SK-N-DZ (cell line): ENCODE results near the gene SV2C.
A peak's percentile ranks its signal among the peaks of the same experiment; 100 is the strongest.

Experiments
- DNase-seq: peaks from one replicate; pipeline ENCODE4 v3.0.0-alpha.2; 2015; ENCODE audit warnings: low spot score

The SV2C gene

GRCh38 chr5:76379316-76379715, 296.1 kb downstream of the SV2C start:
- no peak for DNase-seq

- no peak for DNase-seq
Observed at GRCh38 chr5:76379855-76380254, 296.7 kb downstream of the SV2C start.

DNA sequence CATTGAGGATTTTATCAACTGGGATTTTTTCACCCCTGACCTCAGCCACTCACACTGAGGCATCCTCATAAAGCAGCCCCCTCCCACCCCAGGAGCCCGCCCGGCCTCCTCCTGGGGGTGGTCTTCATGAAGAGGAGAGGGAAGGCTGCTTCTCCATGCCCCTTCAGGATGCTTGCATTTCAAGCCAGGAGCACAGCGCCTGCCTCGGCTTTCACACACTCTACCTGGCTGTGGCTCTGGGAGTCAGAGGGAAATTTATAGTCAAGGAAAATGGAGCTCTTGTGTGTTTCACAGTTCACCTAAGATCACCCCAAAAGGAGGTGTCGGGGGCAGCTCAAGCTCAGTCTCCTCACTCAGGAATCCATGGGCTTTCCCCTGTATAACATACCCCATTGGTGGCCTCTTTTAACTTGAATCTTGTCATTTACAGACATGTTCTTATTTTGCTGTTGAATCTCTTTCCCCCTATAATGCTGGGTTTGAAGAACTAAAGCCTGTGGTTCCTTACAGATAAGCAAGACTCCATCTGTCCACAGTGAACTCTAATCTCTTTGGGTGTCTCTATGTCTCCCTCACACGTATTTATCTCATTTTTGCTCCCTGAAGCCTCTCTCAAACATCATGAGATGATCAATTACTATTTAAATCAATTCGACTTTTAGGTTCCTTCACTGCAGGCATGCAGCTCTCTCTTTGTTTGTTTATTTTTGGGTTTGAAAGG, 297.3 kb downstream of the SV2C start:
- no peak for DNase-seq

DNA sequence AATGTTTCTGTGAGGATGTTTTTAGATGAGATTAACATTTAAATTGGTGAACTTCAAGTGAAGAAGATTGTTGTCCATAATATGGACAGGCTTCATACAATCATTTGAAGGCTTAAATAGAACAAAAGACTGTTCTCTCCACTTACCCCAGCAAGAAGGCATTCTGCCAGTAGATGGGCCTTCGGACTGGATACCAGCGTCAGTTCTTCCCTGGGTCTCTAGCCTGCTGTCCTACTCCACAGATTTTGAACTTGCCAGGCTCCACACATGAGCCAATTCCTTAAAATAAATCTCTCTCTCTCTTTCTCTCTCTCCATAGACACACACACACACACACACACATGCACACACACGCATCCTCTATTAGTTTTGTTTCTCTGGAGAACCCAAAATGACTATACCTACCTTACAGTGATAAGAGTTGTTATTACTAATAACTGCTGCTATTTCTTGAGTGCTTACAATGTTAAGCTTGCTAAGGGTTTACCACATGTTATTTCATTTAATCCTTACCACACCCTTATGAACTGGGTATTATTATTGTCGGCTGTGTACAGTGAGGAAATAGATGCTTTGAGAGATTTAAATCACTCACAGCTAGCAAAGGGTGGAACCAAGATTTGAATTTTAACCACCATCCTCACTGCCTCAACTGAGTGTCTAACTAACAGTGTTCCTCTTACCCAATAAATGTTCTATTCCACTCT, 300.1 kb downstream of the SV2C start:
- no peak for DNase-seq

GRCh38 chr5:76384189-76384588, 301.0 kb downstream of the SV2C start:
- DNase-seq, result no peak

DNA sequence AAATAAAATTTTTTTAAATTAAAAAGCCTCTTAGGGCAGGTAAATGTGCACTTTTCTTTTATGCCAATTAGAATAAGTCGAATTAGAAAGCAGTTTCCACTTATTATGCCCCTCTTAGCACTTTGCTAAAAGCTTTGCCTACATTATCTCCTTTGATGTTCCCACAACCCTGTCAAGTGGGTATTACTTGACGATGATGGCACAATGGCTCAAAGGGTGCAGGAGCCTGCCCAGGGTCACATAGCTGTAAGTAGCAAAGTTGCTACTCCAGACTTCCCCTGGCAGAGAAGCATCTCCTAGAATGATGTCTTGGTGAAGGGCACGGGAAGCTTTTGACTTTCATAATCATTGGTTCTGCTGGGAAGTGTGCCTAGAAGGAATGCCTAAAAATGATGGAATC, 301.5 kb downstream of the SV2C start:
- DNase-seq, result no peak

DNA sequence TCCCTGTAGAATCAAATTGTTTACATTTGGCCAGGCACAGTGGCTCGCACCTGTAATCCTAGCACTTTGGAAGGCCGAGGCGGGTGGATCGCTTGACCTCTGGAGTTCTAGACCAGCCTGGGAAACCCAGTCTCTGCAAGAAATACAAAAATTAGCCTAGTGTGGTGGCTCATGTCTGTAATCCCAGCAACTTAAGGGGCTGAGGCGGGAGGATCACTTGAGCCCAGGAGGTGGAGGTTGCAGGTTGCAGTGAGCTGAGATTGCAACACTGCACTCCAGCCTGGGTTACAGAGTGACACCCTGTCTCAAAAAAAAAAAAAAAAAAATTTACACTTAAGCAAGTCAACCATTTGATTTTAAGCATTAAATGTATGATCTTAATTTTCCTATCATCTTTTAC, 302.4 kb downstream of the SV2C start:
- DNase-seq, result no peak

DNA sequence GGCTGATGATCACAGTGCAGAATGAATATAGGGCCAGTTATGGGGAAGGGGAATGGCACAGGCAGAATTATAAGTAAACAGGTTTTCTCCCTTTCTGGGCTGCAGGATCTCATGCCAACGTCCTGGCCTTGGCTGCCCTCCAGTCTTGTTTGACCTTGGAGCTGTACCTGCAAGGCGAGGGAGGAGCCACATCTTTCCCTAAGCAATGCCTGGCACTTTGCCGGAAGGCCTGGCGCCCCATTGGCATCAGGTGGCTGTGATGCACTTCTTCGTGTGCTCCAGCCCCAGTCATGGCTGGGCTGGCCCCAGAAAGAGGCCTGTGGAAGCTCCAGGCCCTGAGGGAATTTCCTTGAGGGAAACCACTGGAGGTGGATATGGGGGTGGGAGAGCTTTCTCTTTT, 303.2 kb downstream of the SV2C start:
- no peak for DNase-seq

DNA sequence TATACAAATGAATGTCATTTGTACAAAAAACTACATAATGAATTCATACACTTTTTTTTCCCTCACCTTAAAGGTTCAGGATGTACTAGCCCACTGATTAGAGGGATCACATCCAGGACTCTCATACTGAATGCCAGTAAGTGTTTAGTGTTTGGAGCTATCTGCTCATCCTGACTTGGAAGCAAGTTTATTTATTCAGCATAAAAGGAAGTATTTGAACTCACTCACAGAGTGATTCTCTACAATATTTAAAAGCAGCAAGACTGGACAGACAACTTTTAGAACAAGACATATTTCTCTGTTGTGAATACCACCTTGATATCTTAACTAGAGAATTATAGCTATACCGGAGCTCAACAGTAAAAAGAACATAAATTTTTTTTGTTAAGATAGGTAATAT, 305.1 kb downstream of the SV2C start:
- DNase-seq, result no peak

GRCh38 chr5:76388791-76389512, 305.8 kb downstream of the SV2C start:
- DNase-seq, result no peak

DNA sequence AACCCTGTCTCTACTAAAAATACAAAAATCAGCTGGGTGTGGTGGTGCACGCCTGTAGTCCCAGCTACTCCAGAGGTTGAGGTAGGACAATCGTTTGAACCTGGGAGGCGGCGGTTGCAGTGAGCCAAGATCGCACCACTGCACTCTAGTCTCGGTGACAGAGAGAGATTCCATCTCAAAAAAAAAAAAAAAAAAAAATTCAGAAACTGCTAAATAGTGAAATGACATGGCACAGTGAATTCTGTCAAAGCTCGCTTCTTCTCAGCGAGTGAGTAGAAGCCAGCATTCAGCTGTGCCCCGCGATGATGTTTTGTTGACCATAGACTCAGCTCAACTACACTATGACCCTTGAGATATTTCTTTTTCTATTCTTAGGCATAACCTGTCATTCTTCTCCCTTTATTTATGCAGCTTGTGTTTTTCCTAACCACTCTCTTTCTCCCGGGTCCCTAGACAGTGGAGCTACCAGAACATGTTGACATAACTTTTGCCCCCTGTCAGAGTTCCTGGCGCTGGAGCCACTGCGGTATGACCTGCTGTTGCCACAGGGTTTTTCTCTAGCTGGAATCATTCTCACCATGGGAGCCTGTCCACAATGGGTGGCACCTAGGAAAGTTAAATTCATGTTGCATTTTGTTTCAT, 306.5 kb downstream of the SV2C start:
- no peak for DNase-seq

DNA sequence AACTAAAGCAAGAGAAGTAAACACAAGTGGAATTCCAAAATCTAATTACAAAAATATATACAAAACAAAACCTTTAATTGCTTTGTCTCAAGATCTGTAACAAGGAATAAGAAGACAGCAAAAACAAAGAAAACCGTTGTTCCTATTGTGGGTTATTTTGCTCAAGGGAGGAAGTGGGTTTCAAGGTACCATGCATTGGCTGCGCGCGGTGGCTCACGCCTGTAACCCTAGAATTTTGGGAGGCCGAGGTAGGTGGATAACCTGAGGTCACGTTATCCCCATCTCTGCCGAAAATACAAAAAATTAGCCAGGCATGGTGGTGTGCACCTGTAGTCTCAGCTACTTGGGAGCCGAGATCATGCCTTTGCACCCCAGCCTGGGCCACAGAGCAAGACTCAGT, 307.8 kb downstream of the SV2C start:
- DNase-seq, result no peak

- DNase-seq, result no peak
Observed at GRCh38 chr5:76393035-76393680, 310.0 kb downstream of the SV2C start.

GRCh38 chr5:76397200-76397599, 314.0 kb downstream of the SV2C start:
- no peak for DNase-seq

GRCh38 chr5:76399268-76399667, 316.1 kb downstream of the SV2C start:
- no peak for DNase-seq

- no peak for DNase-seq
Observed at GRCh38 chr5:76400466-76400865, 317.3 kb downstream of the SV2C start.

- no peak for DNase-seq
Observed at GRCh38 chr5:76401801-76402250, 318.6 kb downstream of the SV2C start.

- DNase-seq, result no peak
Observed at GRCh38 chr5:76402251-76402885, 319.2 kb downstream of the SV2C start.

- DNase-seq, result peak; percentile 29
Observed at GRCh38 chr5:76402886-76403765, 319.9 kb downstream of the SV2C start, which contains the start of gene IQGAP2. IQGAP2 (plus strand) TSS chr5:76403285; CDS start chr5:76403546, 261 bp downstream.
